WERI-Rb-1 (cell line): ENCODE measurements around the gene ATXN7.

Experiments used
- DNase-seq: peaks from one replicate; pipeline ENCODE4 v3.0.0-alpha.2; 2020
- H3K27ac ChIP-seq: fragments of 250-450 bp; sonication (Bioruptor Pico); 2 replicates; pipeline ENCODE4 v1.5.1; 2020; ENCODE audit warnings: mild to moderate bottlenecking, moderate library complexity
- H3K27me3 ChIP-seq: fragments of 250-450 bp; sonication (Bioruptor Pico); 2 replicates; pipeline ENCODE4 v1.5.1; 2021; ENCODE audit warnings: mild to moderate bottlenecking, low read depth, moderate library complexity; ENCODE audit not compliant: insufficient read depth, severe bottlenecking
- H3K36me3 ChIP-seq: fragments of 250-450 bp; sonication (Bioruptor Pico); 2 replicates; pipeline ENCODE4 v1.5.1; 2020; ENCODE audit warnings: mild to moderate bottlenecking, moderate library complexity
- H3K4me3 ChIP-seq: 2 replicates; pipeline ENCODE4 v1.5.1; 2011; ENCODE audit warnings: low read depth, mild to moderate bottlenecking, control low read depth, low read length
- H3K9me3 ChIP-seq: fragments of 250-450 bp; sonication (Bioruptor Pico); 2 replicates; pipeline ENCODE4 v1.5.1; 2021; ENCODE audit warnings: mild to moderate bottlenecking, moderate library complexity; ENCODE audit not compliant: severe bottlenecking
- TF ChIP-seq, protein P1 (sequence below): IDR thresholded peaks from 2 replicates; pipeline ENCODE4 v1.5.1; 2011; ENCODE audit warnings: low read depth, mild to moderate bottlenecking, control low read depth, inconsistent platforms, low read length

Gene ATXN7

DNA sequence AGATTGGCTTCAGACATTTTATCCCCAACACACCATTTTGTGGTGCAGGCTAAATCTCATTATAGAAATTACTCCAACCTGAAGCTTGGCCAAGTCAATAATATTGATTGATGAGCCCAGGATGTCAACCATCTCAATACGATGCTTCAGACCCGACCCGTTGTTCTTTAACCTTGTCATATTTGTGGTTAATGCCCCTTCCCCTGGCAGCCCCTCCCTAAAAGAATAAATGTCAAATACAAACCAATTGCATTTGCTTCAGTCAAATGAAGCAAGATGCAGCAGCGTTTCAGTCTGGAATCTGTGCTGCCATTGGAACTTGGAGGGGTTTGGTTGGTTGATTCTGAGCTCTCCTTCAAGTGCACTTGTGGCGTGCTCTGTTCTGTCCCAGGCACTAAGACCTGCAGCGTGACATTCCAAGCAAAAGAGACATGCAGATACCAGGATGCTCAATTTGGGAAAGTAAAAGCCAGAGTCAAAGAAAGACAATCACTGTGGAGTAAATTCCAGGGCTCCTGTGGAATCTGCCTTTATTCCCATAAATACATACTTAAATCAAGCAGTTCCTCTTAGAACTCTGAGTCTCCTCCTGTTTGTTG, 183.4 kb downstream of the ATXN7 start:
- Histone ChIP-seq H3K27ac (no peak overlapping the region), H3K36me3 (no peaks in the 10 kb centered on the region), H3K4me3 (no peak overlapping the region), H3K9me3 (no peaks in the 10 kb centered on the region), H3K27me3 (no peaks in the 10 kb centered on the region)
- no peak for DNase-seq
- TF ChIP-seq, protein P1, sequence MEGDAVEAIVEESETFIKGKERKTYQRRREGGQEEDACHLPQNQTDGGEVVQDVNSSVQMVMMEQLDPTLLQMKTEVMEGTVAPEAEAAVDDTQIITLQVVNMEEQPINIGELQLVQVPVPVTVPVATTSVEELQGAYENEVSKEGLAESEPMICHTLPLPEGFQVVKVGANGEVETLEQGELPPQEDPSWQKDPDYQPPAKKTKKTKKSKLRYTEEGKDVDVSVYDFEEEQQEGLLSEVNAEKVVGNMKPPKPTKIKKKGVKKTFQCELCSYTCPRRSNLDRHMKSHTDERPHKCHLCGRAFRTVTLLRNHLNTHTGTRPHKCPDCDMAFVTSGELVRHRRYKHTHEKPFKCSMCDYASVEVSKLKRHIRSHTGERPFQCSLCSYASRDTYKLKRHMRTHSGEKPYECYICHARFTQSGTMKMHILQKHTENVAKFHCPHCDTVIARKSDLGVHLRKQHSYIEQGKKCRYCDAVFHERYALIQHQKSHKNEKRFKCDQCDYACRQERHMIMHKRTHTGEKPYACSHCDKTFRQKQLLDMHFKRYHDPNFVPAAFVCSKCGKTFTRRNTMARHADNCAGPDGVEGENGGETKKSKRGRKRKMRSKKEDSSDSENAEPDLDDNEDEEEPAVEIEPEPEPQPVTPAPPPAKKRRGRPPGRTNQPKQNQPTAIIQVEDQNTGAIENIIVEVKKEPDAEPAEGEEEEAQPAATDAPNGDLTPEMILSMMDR = no peak

DNA sequence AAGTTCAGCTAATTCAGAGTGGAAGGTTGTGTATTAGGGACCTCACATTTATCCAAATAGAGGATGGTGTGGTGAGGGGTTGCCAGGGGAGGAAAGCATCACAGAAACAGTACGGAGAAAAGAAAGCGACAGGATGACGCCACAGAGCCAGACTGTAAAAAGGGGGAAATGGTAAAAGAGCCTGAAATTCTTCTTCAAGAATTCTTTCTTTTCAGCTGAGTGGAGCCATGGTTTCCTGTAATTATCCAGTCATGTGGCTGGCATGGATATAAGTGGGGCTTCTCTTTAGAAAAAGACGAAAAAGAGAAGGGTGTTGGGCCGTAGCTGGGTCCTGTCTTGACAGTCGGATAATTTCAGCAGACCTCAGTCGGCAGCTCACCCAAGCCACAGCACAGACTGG, 184.1 kb downstream of the ATXN7 start:
- Histone ChIP-seq H3K4me3 (no peak overlapping the region), H3K9me3 (no peaks in the 10 kb centered on the region), H3K27ac (no peak overlapping the region), H3K36me3 (no peaks in the 10 kb centered on the region), H3K27me3 (no peaks in the 10 kb centered on the region)
- TF ChIP-seq, protein P1 = no peak
- no peak for DNase-seq

DNA sequence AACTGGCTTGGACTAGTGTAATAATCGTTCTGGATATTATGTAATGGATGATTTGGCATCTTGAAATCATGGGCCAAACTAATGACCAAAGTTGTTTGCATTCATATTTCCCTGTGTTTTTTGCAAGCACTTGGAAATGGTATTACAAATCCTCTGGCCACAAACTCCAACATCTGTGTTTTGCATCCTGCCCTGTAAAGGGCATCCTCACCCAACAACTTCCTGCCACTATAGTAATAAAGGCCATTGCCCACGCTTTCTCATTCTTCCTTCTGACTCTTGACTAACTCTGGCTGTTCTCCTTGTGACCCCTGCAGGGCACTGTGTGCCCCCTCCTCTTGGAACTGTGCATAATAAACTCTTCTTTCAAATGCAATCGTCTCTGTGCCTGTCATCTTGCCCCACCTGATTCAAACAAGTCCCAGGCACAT, 185.0 kb downstream of the ATXN7 start:
- TF ChIP-seq, protein P1 = no peak

DNA sequence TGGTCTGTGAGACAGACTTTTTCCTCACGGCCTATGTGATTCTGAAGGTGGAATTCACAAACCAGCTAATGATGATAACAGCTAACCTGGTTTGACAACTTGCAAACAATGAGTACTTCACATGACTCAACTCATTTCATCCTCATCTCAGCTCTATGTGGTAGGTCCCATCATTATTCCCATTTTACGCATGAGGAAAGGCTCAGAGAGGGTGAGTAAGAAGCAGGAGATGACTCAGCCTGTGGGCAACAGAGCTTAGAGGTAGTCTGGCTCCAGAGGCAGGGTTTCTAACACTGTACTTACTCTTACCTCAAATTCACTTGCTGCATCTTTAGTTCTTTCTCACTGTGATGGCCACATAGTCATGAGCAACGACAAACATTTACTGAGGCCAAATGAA, 185.5 kb downstream of the ATXN7 start:
- no peak for DNase-seq
- no peak overlapping the region for H3K27ac ChIP-seq

More for the DNA sequence above, 185.0 kb downstream of the ATXN7 start:
- Histone ChIP-seq H3K4me3 (no peak overlapping the region), H3K27me3 (no peaks in the 10 kb centered on the region), H3K36me3 (no peaks in the 10 kb centered on the region), H3K27ac (no peak overlapping the region), H3K9me3 (no peaks in the 10 kb centered on the region)
- no peak for DNase-seq

DNA sequence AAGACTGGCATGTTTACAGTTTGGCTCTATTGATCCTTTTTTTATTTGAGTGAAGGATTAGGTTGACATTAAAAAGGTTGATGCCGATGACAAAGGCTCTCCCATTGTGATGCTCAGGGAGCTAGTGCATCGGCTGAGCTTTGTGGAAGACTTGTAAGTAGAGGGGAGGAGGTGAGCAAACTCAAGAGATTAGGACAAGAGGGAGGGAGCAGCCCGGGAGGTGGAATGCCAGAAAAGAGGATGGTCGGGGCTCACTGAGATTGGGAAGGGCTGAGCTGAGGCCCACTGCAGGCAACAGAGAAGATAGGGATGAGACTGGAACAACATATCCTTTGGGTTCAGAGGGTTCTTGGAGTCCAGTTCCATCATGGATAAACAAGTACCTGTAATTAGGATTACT, 186.2 kb downstream of the ATXN7 start:
- Histone ChIP-seq H3K27me3 (no peaks in the 10 kb centered on the region), H3K9me3 (no peaks in the 10 kb centered on the region), H3K27ac (no peak overlapping the region), H3K4me3 (no peak overlapping the region), H3K36me3 (no peaks in the 10 kb centered on the region)
- TF ChIP-seq, protein P1 = no peak
- no peak for DNase-seq

More for the DNA sequence above, 185.5 kb downstream of the ATXN7 start:
- H3K27me3 ChIP-seq = no peaks in the 10 kb centered on the region
- H3K9me3 ChIP-seq = no peaks in the 10 kb centered on the region
- TF ChIP-seq, protein P1 = no peak
- H3K36me3 ChIP-seq = no peaks in the 10 kb centered on the region
- no peak overlapping the region for H3K4me3 ChIP-seq
